KG1 (cell line): ENCODE data around the gene RAPGEF1.
"Not testable (repeated sequence)": the region's sequence is repeated elsewhere in the genome, so short reads cannot be mapped to it uniquely, and the experiment has no call there.

ENCODE experiments used
- DNase-seq: peaks from one replicate; lab custom pipeline; 2025; lab: John Stamatoyannopoulos, UW

RAPGEF1 gene

GRCh38 chr9:131690941-131691573 lies 48.8 kb downstream of the RAPGEF1 start:
- no peak for DNase-seq

GRCh38 chr9:131690462-131690861 lies 49.4 kb downstream of the RAPGEF1 start:
- no peak for DNase-seq

- no peak for DNase-seq
Measured at GRCh38 chr9:131688377-131688776, 51.5 kb downstream of the RAPGEF1 start.

DNA sequence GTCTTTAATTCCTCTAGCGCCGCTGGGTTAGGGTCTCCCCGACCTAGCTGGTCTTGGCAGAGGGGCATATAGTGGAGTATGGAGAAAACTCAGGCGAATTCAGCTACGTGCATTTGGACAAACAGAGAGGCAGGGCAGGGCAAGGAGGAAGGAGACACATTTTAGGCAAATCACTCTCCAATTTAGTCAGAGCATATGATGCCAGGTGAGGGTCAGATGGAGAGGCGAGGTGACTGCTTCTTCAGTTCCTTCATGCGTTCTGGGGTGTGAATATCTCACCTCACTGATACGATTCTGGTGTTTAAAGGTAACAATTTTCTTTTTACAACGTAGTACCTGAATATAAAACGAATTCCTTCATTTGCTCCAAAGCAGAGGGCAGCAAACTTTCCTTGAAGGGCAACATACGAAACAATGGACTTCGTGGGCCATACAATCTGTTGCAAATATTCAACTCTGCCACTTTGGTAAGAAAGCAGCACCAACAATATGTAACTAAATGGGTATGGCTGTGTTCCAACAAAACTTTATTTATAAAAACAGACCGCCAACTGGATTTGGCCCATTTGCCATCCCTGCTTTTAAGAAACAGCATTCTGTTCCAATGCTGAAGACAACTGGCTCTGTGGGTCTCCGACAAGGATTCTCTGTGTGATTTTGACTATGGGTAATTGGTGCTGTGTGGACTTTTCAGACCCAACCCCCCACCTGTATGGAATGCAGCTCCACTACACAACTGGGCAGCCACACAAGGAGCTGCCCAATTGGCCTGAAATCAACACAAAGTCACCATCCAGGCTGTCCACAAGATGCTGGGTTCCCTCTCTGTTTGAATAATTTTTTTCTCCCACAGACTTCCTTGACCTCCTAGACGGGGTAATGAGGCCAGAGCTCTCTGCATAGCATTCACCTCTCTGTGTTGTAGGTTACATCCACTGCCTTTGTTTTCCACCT lies 53.8 kb downstream of the RAPGEF1 start:
- DNase-seq, result no peak

GRCh38 chr9:131683094-131683493 lies 56.8 kb downstream of the RAPGEF1 start:
- DNase-seq, result not testable (repeated sequence)

DNA sequence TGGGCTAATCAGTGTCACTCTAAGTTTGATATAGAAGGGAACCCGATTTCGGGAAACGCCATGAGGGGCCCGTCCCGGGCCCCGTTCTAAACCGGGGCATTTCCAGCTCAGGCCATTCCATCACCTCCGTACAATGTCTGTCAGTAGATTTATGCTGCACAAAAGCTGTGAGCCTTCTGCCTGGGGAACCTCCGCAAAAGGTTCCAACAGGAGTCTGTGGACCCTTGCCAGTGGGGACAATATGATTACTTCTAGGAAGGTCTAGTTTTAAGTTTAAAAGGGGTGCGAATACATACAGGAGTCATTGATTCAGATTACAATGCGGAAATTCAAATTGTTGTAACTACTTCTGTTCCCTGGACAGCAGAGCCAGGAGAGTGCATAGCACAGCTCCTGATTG lies 57.6 kb downstream of the RAPGEF1 start:
- DNase-seq, result no peak

DNA sequence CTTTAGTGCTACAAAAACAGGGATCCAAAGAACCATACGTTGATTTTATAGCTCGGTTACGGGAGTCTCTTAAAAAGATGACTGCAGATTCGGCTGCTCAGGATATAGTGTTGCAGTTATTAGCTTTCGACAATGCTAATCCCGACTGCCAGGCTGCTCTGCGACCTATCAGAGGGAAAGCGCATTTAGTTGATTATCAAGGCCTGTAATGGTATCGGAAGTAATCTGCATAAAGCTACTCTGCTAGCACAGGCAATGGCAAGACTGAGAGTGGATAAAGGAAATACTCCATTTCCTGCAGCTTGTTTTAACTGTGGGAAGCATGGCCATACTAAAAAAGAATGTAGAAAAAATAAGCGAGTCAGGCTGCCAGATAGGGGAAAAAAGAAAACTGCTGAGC lies 58.0 kb downstream of the RAPGEF1 start:
- not testable (repeated sequence) for DNase-seq

DNA sequence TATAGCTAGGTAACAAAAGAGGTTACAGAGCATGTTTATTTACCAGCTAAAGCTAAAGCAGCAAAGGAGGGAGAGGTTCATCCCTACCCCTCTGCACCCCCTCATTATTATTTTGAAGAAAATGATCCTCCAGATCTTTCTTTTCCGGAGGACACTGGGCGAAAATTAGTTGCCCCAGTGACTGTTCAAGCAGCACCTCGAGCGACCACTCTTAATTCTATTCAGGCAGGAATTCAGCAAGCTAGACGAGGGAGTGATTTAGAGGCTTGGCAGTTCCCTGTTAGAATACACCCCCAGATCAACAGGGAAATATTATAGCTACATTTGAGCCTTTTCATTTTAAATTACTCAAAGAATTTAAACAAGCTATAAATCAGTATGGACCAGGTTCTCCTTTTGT lies 58.8 kb downstream of the RAPGEF1 start:
- not testable (repeated sequence) for DNase-seq

- DNase-seq, result no peak
Measured at GRCh38 chr9:131679261-131680020, 60.4 kb downstream of the RAPGEF1 start.

DNA sequence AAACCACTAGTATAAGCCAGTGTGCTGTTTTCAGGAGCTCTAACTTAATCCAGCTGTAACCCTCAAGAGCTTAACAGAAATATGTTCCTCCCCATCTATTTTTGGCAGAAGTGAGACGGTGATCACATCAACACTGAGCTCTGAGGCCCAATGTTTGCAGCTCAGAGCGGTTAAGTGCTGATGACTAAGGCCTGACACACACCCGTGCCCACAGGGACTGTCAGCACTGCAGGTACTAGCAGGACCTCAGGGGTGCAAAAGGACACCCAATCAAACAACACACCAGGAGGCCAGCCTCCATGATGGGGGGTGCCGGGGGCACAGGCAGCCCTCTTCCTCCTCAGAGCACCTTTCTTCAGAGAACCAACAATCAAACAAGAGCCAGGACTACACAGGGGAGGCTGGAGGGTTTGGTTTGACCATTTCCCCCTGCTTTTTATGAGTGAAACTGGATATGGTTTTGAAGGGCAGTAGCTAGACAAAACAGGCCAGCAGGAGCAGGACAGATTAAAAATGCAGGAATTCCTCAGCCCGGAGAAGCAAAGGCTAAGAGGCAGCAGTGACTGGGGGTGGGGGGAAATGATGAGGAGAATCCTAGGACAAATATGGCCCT lies 61.3 kb downstream of the RAPGEF1 start:
- DNase-seq, result peak; percentile 31

GRCh38 chr9:131677444-131678180 lies 62.3 kb downstream of the RAPGEF1 start:
- no peak for DNase-seq

DNA sequence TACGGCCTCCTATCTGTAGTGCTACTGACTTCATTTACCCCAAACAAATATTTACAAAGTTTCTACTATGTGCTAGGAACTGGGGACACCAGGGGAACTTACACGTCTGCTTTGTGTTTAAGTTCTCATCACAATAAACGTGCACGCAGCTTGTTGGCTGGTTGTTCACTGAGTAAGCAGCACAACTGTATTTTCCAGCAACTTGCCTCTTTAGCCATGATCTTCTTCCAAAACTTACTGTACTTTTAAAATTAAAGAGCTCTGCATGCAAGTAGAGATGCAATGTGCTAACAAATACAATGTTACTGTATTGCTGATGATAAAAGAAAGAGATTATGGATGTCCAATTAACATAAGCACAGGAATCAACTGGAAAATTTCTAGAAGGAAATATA lies 62.8 kb downstream of the RAPGEF1 start:
- DNase-seq, result no peak

- DNase-seq, result no peak
Measured at GRCh38 chr9:131676431-131676972, 63.4 kb downstream of the RAPGEF1 start.

DNA sequence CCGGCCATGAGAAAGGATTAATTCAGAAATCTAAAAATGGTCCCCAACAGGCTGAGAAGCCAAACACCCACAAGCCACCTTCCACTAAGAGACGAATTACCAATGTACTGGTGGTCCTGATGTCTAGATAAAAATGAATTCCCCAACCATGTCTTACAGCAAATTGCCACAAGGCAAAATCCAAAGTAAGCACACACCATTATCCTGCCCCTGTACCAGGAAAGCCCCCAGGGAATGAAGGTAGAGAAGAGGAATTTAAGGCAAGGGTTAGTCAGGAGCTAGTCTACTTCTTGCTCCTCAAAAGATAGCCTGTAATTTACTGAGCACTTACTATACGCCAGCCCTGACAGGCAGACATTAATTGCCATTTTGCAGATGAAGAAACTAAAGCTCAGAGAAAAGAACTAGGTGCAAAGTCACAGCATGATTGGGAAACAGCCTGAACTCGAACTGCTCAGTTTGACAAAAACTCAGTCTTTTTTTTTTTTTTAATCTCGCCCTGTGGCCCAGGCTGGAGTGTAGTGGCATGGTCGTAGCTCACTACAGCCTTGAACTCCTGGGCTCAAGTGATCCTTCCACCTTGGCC lies 64.3 kb downstream of the RAPGEF1 start:
- DNase-seq, result no peak

DNA sequence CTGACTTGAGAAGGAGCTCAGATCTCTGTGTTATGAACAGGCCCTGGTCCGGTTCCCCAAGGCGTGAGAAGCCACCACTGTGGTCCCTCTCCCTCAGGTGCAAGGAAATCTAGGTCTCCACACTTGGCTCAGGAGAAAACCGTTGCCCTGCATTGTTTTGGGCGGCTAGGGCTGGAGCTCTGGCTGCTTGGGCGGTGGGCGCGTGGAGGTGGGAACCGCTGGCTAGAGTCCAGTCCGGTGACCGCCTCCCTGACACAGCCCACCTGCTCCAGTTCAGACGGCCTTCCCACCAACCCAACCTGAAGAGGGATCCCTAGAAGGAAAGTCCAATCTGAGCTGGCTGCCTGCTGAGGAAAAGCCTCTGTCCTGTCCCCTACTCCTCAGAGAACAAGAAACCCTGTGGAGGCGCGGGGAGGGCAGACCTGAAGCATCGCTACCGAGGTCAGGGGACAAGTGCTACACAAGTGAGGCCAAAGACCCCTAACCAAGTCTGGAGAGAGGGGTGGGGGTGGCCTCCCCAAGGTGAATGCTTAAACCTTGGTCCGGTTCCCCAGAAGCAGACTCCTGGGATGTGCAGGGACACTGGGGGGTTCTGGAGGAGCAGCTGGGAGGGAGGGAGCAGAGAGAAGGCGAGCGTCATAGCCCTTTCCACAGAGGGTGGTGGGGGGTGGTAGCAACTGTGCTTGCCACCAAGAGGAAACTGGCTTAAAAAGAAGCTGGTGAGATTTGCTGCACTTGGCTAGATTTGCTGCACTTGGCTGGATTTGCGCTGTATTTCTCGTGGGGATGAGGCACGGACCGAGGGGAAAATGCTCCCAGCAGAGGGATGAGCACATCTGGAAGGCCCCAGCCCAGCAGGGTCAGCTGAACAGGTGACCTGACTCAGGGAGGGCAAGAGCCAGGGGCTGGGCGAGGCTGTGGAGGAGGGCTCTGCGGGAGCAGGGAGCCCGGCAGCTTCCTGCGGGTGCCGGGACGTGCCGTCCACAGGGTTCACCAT lies 65.2 kb downstream of the RAPGEF1 start:
- DNase-seq, result no peak

GRCh38 chr9:131673531-131673930 lies 66.3 kb downstream of the RAPGEF1 start:
- no peak for DNase-seq

GRCh38 chr9:131673068-131673467 lies 66.8 kb downstream of the RAPGEF1 start:
- DNase-seq, result no peak

- DNase-seq, result no peak
Measured at GRCh38 chr9:131672451-131672850, 67.4 kb downstream of the RAPGEF1 start.

GRCh38 chr9:131671133-131671520 lies 68.7 kb downstream of the RAPGEF1 start:
- no peak for DNase-seq
